Measurements from ENCODE around the gene TEX53. TPM values are rescaled to one million over a fixed set of nuclear protein-coding genes. Genes with fewer than 3 reads are reported as not detected.

The TEX53 gene
- total RNA-seq, 1 experiment from 2014 or later = not detected

GRCh38 chr9:114624677-114625076 is 32.9 kb downstream of the TEX53 start (continued):
- TF ChIP-seq ZNF512 (CRISPR knock-in tag; IDR thresholded peaks at IDR 0.05; ENCODE audit: borderline replicate concordance) (no peak), AR (CRISPR knock-in tag; IDR thresholded peaks at IDR 0.05) (no peak)

- ChIA-PET POLR2A (no interaction called here), CTCF (interaction anchor here (2.0 kb wide), 1 partner anchor 31 kb away, joined by 6 read pairs; no protein-coding TSS in a partner anchor)
- Mint-ChIP-seq H3K9me3 (no peaks in the 10 kb centered on the region), H3K27ac (no peak overlapping the region; the same call in 1 of the 2 replicates), H3K4me3 (no peak overlapping the region), H3K36me3 (peaks cover 14% of the 10 kb centered on the region), H3K27me3 (ENCODE audit: low read depth) (no peaks in the 10 kb centered on the region), H3K4me1 (no peaks in the 10 kb centered on the region)
- DNase-seq (ENCODE audit: low spot score) = no peak
- TF ChIP-seq GTF2I (CRISPR knock-in tag; conservative IDR thresholded peaks at IDR 0.05) (no peak), ZMAT4 (CRISPR knock-in tag; IDR thresholded peaks at IDR 0.05) (no peak), MLX (CRISPR knock-in tag; IDR thresholded peaks at IDR 0.05) (no peak), USF1 (CRISPR knock-in tag; IDR thresholded peaks at IDR 0.05) (no peak), FOXK1 (CRISPR knock-in tag; IDR thresholded peaks at IDR 0.05) (no peak), RELA (CRISPR knock-in tag; IDR thresholded peaks at IDR 0.05; ENCODE audit: borderline replicate concordance) (no peak), ZNF532 (CRISPR knock-in tag; IDR thresholded peaks at IDR 0.05; ENCODE audit: borderline replicate concordance) (no peak), E2F1 (CRISPR knock-in tag; IDR thresholded peaks at IDR 0.05) (no peak), ZNF219 (CRISPR knock-in tag; IDR thresholded peaks at IDR 0.05; ENCODE audit: borderline replicate concordance) (no peak), E2F4 (CRISPR knock-in tag; IDR thresholded peaks at IDR 0.05; ENCODE audit: borderline replicate concordance, low read depth) (no peak), SMAD3 (CRISPR knock-in tag; IDR thresholded peaks at IDR 0.05; ENCODE audit: borderline replicate concordance) (no peak), ZNF232 (CRISPR knock-in tag; IDR thresholded peaks at IDR 0.05) (no peak), USF2 (CRISPR knock-in tag; IDR thresholded peaks at IDR 0.05) (no peak), ZNF423 (CRISPR knock-in tag; IDR thresholded peaks at IDR 0.05) (no peak)
- no peak for ATAC-seq
Measured at GRCh38 chr9:114621975-114622609, 35.5 kb downstream of the TEX53 start.

Measured in WTC11 (cell line).